GM19025 (cell line): Measurements from ENCODE around the gene KCNH2.

Source experiments
- ATAC-seq: cut with Tn5 transposase; IDR thresholded peaks from one replicate; pipeline ENCODE4 v1.9.1; 2021; ENCODE audit warnings: mild to moderate bottlenecking, low read depth, moderate library complexity; ENCODE audit not compliant: unreplicated experiment

The KCNH2 gene

GRCh38 chr7:150962553-150963399 is 15.3 kb downstream of the KCNH2 start:
- ATAC-seq: peak; percentile 78

GRCh38 chr7:150962290-150962552 is 15.9 kb downstream of the KCNH2 start:
- ATAC-seq: no peak

GRCh38 chr7:150961510-150962289 is 16.4 kb downstream of the KCNH2 start:
- ATAC-seq: no peak

- ATAC-seq: no peak
These were observed 18.1 kb downstream of the KCNH2 start for GRCh38 chr7:150959739-150960734.

- ATAC-seq: no peak
These were observed 19.0 kb downstream of the KCNH2 start for GRCh38 chr7:150959081-150959480.

- ATAC-seq: no peak
These were observed 19.5 kb downstream of the KCNH2 start for GRCh38 chr7:150958597-150958996.

- ATAC-seq: no peak
These were observed 20.0 kb downstream of the KCNH2 start for GRCh38 chr7:150958062-150958552.

- ATAC-seq: no peak
These were observed 20.7 kb downstream of the KCNH2 start for GRCh38 chr7:150957133-150958020.

GRCh38 chr7:150956395-150957132 is 21.6 kb downstream of the KCNH2 start:
- no peak for ATAC-seq

- no peak for ATAC-seq
These were observed 22.4 kb downstream of the KCNH2 start for GRCh38 chr7:150955519-150956394.

- no peak for ATAC-seq
These were observed 23.1 kb downstream of the KCNH2 start for GRCh38 chr7:150954986-150955518.

- no peak for ATAC-seq
These were observed 23.7 kb downstream of the KCNH2 start for GRCh38 chr7:150954201-150954985.

GRCh38 chr7:150953061-150953997 is 24.8 kb downstream of the KCNH2 start:
- ATAC-seq: no peak

- no peak for ATAC-seq
These were observed 25.6 kb downstream of the KCNH2 start for GRCh38 chr7:150952331-150953050.

GRCh38 chr7:150951521-150951920 is 26.6 kb downstream of the KCNH2 start:
- ATAC-seq: no peak
